ENCODE results near the gene ATP6V1E1.
A peak's percentile ranks its signal among the peaks of the same experiment; 100 is the strongest.
"Not testable (repeated sequence)": the region's sequence is repeated elsewhere in the genome, so short reads cannot be mapped to it uniquely, and the experiment has no call there.

The ATP6V1E1 gene

DNA sequence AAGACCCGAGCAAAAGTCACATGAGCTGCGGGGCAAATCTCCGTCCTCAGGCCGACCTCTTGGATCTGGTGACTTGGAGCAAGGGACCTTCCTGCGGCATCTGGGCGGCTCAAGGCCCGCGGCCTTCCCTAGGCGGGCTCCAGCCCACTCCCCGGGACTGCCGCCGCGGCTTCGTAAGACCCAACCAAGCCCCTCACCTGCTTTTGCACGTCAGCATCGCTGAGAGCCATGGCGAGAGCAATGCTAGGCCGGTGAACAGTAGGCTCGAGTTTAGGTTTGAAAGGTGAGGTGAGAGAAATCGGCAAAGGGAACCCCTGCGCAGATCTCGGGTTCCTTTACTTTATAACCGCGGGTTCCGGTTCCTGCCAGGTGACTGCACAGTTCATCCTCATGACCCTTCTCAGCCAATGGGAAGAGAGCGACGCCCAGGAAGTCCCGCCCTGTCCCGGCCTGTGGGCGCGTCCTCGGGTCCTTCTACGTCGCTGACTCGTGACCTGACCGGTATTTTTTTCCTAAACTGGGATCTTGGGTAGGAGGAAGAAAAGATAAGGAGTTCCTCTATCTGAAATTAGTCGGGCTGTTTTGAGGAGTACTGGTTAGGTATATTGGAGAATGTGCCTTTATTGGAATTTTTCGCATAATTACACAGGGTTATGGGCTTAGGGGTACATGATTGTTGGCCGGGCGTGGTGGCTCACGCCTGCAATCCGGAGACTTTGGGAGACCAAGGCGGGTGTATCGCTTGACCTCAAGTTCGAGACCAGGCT is at the start of gene ATP6V1E1:
Gene ATP6V1E1, minus strand, starts transcription at position 344 of the 767 bp plus-strand sequence. Its CDS starts 114 bp downstream, at position 230.
- DNase-seq: peak; percentile 97

DNA sequence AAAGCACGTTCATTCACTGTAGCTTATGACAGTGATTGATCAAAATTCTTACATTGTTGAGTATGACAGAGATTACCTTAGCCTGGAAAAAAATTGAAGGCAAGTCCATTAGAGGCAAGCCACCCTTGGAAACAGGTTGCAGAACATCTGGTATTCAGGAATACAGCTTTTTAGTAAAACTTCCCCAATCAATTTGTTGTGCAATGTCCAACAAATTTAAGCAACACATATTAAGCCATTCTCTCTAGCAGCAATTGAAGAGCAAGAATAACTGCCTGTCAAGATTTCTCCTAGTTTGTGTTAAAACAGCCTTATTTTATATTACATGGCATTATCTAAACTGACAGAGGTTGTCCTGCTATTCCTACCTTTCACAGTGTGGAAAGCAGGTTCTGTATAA is 47.0 kb upstream of the ATP6V1E1 start:
- DNase-seq: no peak

DNA sequence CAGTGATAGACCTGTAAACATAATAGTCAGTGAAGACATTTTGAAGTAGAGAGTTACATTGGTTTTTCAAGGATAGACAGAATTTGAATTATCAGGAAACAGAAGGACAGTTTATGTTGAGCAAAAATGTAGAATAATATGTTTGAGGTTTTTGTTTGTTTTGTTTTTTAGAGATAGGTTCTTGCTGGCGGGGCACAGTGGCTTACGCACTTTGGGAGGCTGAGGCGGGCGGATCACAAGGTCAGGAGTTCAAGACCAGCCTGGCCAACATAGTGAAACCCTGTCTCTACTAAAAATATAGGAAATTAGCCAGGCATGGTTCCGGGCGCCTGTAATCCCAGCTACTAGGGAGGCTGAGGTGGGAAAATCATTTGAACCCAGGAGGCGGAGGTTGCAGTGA is 45.6 kb upstream of the ATP6V1E1 start:
- no peak for DNase-seq

DNA sequence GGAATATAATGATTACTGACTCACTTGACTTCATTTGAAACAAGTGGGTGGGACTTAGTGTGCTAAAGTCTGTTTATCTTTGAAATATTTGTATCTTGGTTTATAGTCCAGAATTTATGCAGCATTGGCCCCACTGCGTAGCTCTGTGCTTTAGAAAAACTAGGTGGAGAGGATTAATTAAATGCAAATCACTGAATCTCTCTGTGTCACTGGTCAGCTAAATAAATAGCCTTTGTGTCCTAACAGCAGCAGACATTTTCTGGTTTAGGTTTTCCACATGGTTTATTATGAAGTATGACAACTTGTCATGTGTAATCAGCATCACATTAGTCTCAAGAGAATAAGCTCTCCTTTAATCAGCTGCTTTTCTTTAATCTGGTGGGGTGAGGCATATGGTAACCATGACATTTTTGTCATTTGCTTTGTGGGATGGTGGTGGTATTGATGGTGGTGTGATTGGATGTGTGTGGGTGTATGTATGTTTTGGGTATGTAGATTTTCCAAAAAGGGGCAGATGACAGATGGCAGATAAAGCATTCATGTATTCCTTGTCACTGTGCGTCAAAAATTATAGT is 44.0 kb upstream of the ATP6V1E1 start:
- DNase-seq: peak; percentile 30

DNA sequence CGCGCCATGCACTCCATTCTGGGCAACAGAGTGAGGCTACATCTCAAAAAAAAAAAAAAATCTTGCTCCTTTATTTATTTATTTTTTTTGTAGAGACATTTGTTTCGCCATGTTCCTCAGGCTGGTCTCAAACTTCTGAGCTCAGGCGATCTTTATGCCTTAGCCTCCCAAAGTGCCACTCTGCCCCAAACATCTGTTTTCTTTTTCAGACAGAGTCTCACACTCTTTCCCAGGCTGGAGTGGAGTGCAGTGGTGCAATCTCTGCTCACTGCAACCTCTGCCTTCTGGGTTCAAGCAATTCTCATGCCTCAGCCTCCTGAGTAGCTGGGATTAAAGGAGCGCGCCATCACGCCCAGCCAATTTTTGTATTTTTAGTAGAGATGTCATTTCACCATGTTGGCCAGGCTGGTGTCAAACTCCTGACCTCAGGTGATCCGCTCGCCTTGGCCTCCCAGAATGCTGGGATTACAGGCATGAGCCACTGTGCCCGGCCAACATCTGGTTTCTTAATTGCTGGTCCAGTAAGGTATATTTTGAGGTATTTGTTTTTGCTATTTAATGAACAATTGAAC is 43.1 kb upstream of the ATP6V1E1 start:
- DNase-seq: not testable (repeated sequence)

DNA sequence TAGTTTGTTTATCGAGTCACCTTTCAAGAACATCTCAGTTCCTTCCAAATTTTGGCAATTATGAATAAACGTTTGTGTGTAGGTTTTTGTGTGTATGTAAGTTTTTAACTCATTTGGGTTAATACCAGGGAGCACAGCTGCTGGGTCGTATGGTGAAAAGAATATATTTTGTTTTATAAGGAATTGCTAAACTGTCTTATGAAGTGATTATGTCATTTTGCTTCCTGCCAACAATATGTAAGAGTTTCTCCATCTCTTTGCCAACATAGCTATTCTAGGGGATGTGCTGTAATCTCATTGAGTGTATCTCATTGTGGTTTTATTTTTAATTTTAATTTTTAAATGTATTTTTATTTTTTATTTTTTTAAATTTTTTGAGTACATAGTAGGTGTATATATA is 37.3 kb upstream of the ATP6V1E1 start:
- no peak for DNase-seq

DNA sequence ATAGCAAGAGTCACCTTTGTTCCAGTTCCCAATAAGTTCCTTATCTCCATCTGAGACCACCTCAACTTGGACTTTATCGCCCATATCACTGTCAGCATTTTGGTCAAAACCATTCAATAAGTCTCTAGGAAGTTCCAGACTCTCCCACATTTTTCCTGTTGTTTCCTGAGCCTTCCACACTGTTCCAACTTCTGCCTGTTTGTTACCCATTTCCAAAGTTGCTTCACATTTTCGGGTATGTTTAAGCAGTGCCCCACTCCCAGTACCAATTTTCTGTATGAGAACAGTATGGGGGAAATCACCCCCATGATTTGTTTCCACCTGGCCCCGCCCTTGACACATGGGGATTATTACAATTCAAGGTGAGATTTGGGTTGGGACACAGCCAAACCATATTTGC is 36.7 kb upstream of the ATP6V1E1 start:
- no peak for DNase-seq

DNA sequence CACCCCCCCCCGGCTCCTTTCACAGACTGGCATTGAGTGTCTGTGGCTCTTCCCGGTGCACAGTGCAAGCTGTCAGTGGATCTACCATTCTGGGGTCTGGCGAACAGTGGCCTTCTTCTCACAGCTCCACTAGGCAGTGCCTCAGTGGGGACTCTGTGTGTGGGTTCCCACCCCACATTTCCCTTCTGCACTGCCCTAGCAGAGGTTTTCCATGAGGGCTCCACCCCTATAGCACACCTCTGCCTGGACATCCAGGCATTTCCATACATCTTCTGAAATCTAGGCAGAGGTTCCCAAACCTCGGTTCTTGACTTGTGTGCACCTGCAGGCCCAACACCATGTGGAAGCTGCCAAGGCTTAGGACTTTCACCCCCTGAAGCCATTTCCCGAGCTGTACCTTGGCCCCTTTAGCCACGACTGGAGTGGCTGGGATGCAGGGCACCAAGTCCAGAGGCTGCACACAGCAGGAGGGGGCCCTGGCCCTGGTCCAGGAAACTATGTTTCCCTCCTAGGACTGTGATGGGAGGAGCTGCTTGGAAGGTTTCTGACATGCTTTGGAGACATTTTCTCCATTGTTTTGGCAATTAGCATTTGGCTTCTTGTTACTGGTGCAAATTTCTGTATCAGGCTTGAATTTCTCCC is 36.0 kb upstream of the ATP6V1E1 start:
- no peak for DNase-seq

DNA sequence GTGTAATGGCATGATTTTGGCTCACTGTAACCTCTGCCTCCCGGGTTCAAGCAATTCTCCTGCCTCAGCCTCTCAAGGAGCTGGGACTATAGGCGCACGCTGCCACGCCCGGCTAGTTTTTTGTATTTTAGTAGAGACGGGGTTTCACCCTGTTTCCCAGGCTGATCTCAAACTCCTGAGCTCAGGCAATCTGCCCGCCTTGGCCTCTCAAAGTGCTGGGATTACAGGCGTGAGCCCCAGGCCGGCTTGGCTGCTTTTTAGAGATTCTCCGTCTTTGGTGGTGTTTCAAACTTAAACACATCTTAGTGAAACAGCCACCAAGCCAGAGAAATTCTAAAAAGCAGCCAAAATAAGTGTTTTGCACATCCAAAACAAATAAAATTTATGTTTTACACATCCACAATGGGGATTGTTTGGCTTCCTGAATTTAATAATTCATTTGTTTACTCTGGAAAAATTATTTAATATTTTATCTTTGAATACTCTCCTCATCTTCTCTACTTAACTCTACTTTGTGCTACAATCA is 28.4 kb upstream of the ATP6V1E1 start:
- no peak for DNase-seq

DNA sequence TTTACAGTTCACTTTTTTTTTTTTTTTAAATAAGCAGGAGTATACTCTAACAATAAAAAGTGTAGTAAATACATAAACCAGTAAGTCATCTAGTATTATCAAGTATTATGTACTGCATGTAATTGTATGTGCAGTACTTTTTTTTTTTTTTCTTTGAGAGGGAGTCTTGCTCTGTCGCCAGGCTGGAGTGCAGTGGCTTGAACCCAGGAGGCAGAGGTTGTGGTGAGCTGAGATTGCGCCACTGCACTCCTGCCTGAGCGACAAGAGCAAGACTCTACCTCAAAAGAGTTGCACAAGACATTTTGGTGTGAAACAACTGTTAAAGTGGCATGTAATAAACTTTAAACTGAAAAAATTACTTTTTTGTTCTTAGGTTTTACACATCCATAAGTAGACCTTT is 26.7 kb upstream of the ATP6V1E1 start:
- DNase-seq: no peak

DNA sequence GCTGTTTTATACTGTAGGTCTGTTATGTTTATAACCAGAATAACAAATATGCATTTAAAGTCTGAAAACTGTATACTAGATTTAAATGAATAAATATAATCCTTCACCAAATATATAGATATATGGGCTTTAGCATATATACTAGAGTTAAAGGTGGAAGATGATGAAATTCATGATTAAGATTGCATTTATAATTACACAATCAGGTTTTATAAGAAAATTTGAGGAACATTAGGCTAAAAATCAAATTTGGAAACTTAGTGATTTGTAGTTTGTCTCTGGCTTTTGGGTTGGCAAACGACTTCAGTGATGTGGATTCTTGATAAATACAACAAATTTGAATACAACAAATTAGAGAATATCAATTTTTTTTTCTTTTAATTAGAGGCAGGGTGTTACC is 20.0 kb upstream of the ATP6V1E1 start:
- no peak for DNase-seq

DNA sequence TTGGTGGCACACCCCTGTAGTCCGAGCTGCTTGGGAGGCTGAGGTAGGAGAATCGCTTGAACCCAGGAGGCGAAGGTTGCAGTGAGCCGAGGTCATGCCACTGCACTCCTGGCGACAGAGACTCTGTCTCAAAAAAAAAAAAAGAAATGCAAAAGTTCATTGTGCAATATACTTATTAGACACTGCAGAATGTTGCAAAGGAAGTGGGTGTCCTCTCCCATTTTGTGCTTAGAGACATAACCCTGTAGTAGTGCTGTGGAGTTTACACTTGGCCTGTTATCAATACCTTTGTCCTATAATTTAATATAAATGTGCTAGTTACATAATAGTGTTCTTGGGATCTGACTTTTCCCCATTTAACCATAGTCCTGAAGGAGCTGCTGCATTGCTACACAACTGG is 19.4 kb upstream of the ATP6V1E1 start:
- no peak for DNase-seq

DNA sequence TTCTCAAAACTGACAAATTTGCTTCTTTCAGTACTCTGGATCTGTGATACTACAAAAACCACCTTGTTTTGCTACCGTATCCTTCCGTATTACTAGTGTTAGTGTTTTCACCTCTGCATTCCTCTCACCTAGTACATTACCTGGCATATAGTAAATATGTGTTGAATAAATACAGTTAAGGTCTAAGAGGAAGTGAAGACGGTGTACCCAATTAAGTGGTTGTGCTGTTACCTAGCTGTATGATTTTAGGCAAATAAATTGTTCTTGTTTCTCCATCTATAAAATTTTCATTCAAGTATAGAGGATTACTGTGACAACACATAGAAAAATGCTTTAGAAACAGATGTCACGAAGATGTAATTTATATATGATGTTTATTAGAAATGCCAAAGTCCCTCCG is 18.9 kb upstream of the ATP6V1E1 start:
- no peak for DNase-seq

DNA sequence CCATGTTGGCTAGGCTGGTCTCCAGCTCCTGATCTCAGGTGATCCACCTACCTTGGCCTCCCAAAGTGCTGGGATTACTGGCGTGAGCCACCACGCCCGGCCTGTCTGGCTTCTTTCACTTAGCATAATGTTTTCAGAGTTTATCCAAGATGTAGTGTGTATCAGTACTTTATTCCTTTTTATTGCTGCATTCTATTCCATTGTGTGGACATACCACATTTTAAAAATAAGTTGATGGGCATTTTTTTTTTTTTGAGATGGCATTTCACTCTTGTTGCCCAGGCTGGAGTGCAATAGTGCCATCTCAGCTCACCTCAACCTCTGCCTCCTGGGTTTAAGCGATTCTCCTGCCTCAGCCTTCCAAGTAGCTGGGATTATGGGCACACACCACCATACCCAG is 13.8 kb upstream of the ATP6V1E1 start:
- DNase-seq: not testable (repeated sequence)

DNA sequence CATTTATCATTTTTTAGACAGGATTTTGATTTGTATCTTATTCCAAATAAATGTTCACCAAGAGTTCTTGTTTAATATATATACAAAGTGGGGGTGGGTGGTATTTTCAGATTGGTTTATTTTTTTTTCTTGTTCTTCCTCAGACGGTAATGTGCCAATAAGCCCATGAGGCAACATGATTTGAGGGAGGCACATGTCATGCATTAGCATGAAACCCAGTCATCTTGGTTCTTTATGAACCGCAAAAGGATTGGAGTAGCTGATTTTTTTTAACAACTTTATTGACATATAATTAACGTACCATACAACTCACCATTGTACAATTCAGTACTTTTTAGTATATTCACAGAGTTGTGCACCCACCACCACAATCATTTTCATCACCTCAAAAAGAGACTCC is 12.7 kb upstream of the ATP6V1E1 start:
- no peak for DNase-seq

DNA sequence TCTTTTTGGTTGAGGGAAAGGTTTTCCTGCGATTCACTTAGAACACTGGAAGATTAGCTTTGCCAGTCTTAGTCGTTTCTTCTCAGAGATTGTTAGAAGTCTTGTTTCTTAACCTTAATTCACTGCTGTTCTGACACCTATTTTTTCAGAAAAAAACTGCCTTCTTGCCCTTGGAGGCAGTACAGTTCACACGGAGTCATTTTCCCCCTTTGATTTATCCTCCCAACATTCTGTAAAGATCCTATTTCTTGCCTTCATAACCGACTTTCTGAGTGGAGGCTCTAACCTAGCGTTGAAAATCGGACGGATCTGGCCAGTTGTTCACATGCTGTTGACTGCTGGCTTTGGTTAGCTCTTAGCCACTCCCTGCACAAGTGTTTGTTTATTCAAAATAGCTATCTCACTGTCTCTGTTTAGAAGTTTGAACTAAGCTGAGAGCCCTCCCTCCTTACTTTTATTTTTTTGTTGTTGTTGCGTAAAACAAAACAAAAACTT is 10.7 kb upstream of the ATP6V1E1 start:
- DNase-seq: peak; percentile 44

DNA sequence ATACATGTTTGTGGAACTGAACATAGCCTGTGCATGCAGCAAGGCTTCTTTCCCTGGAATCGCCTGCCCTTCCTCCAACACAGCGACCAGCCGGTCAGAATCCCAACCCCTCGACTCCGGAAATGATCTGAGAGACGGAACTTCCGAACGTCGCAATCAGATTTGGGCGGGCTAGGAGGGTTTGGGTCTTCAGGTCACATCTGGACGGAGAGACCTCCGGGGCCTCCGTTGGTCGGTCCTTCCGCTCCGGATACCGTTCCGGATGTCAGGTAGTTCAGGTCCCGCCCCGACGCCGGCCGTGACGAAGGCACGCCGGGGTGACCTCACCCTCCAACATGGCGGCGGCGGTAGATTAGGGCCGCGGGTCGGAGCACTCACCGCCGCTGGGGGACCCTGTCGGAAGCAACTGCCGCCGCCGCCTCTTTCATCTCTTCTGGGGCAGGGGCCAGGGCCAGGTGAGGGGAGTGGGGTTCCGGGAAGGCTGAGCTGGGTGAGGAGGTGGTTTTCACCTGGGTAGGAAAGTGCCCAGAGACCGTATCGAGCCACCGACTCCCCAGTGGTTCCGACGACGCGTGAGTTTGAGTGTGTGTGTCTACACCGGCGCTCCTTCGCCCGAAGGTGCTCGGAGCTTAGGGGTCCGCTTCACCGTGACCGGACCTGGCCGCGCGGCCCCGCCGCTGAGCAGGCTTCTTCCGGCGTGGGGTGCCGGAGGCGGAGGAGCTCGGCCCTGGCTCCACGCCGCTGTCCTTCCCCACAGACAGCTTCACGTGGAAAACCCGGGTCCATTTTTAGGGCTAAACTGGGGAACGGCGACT is 10.1 kb upstream of the ATP6V1E1 start, which contains the start of gene BCL2L13:
Gene BCL2L13, plus strand, starts transcription at position 326 of the 815 bp plus-strand sequence. CDS start 16,955 bp downstream, outside the sequence.
- DNase-seq: peak; percentile 91

DNA sequence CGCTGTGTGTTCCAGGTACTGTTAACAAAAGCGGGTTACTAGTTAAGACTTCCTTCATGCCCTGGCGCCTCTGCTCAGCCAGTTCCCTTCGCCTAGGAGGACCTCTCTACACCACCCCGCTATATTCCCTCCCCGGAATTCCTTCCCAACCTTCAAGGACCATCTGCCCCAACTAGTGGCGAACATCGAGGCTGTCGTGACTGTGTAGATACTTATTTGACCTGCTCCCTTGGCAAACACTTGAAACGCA is 9.6 kb upstream of the ATP6V1E1 start:
- peak; percentile 90 for DNase-seq

DNA sequence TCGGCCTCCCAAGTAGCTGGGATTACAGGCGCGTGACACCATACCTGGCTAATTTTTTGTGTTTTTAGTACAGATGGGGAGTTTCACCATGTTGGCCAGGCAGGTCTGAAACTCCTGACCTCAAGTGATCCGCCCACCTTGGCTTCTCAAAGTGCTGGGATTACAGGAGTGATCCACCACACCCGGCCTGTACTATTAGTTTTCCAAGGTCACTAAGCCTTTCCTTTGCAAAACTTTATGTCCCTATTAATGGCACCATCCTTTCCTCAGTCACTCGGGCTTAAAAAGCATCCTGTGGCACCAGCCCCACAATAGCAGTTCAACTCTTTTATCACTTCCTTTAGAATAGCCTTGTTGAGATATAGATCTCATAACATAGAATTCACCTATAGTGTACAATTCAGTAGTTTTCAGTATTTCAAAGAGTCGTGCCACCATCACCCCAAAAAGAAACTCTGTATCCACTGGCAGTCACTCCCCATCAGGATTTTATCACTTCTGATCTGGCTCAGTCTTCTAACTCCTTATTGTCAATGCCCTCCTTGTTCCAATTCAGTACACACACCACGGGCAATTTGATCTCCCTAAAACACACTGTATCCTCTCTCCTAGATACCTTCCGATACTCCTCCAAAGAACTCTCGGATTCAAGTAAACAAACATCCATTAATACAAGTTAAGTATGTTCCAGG is 9.1 kb upstream of the ATP6V1E1 start:
- DNase-seq: no peak

DNA sequence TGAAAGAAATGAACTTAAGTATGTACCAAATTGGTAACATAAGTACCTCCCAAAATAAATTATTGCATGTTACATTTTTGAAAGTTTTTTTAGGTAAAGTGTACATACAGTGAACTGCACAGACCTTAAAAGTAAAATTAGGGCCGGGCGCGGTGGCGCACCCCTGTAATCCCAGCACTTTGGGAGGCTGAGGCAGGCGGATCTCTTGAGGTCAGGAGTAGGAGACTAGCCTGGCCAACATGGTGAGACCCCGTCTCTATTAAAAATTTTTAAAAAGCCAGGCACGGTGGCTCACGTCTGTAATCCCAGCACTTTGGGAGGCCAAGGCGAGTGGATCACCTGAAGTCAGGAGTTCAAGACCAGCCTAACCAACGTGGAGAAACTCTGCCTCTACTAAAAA is 8.3 kb upstream of the ATP6V1E1 start:
- not testable (repeated sequence) for DNase-seq

DNA sequence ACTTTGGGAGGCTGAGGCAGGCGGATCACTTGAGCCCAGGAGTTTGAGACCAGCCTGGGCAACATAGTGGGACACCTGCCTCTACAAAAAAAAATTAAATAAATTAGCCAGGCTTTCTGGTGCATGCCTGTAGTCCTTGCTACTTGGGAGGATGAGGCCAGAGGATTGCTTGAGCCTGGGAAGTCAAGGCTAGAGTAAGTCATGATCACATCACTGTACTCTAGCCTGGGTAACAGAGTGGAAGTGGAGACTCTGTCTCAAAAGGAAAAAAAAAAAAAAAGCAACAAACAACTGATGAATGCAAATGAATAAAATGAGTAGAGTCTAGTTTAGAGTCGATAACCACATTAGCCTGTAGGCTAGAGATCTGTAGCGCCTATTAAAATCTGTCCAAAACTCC is 6.1 kb upstream of the ATP6V1E1 start:
- no peak for DNase-seq

DNA sequence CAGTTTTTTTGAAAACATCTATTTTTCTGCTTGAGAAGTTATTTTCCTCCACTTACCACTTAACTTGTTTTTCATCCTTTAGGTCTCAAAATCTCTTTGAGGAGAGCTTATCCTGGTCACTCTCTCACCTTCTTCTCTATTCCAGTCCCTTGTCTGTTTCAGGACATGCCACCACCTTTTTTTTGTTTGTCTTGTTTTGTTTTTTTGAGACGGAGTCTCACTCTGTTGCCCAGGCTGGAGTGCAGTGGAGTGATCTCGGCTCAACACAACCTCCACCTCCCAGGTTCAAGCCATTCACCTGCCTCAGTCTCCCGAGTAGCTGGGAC is 5.4 kb upstream of the ATP6V1E1 start:
- no peak for DNase-seq

All from NCI-H2171 treated with DMSO at 0.1 percent for 48 hours (cell line).